SK-N-SH (cell line): Measurements from ENCODE around the gene GLUD1. TPM values are rescaled to one million over a fixed set of nuclear protein-coding genes. Genes with fewer than 3 reads are reported as not detected.

ENCODE experiments used
- CTCF ChIA-PET: fragments of 300-600, 350-600 bp; formaldehyde crosslinking; extraction: SDS; loops from one replicate; lab custom pipeline; 2021; lab: Yijun Ruan, JAX
- POLR2A ChIA-PET: fragments of 350-600 bp; sonication (Branson Sonifier 250); formaldehyde crosslinking; extraction: SDS; loops from one replicate; lab custom pipeline; 2020; ENCODE audit warnings: antibody characterized with exemption, inconsistent platforms; lab: Yijun Ruan, JAX
- DNase-seq: peaks from one replicate; pipeline ENCODE4 v3.0.0; 2012
- H2AFZ ChIP-seq: fragments of 200-600 bp; sonication (generic); 2 replicates; pipeline ENCODE4 v1.8.1; 2016; ENCODE audit warnings: antibody characterized with exemption, mild to moderate bottlenecking, low read depth
- H3F3A ChIP-seq: fragments of 200-600 bp; sonication (generic); replicated peaks from 2 replicates; pipeline ENCODE3; 2016; ENCODE audit warnings: antibody characterized with exemption, mild to moderate bottlenecking; ENCODE audit not compliant: insufficient read depth
- H3K27ac ChIP-seq, 2 experiments: fragments of 200-500 bp in 1 of 2; fragments of 200-600 bp in 1 of 2; sonication (Bioruptor generic) in 1 of 2; sonication (generic), shearing (Covaris generic) in 1 of 2; 2 replicates each; pipeline versions ENCODE4 v1.5.1 to v1.6.1; 2014 to 2016; ENCODE audit warnings: low read depth in 2 of 2, inconsistent platforms in 1 of 2, low read length in 1 of 2, mild to moderate bottlenecking in 1 of 2, mixed read lengths in 1 of 2
- H3K27me3 ChIP-seq: fragments of 200-600 bp; sonication (generic), shearing (Covaris generic); 2 replicates; pipeline ENCODE4 v1.6.1; 2016; ENCODE audit warnings: mixed run types; ENCODE audit not compliant: insufficient read depth
- H3K36me3 ChIP-seq, 2 experiments: fragments of 200-500 bp in 1 of 2; fragments of 200-600 bp in 1 of 2; sonication (Bioruptor generic) in 1 of 2; sonication (generic) in 1 of 2; replicated peaks in 1 of 2; 2 replicates each; pipeline versions ENCODE3 to v1.5.1; 2014 to 2016; ENCODE audit warnings: low read length in 1 of 2, mild to moderate bottlenecking in 1 of 2; ENCODE audit not compliant: insufficient read depth in 2 of 2, control insufficient read depth in 1 of 2
- H3K4me1 ChIP-seq, 2 experiments: fragments of 200-500 bp in 1 of 2; fragments of 200-600 bp in 1 of 2; sonication (Bioruptor generic) in 1 of 2; sonication (generic), shearing (Covaris generic) in 1 of 2; 2 replicates each; pipeline versions ENCODE4 v1.5.1 to v1.6.1; 2014 to 2016; ENCODE audit warnings: low read depth in 1 of 2, low read length in 1 of 2, mixed run types in 1 of 2; ENCODE audit not compliant: insufficient read depth in 2 of 2, control insufficient read depth in 1 of 2
- H3K4me2 ChIP-seq: fragments of 200-600 bp; sonication (generic), shearing (Covaris generic); 2 replicates; pipeline ENCODE4 v1.6.1; 2017; ENCODE audit warnings: mixed run types
- H3K4me3 ChIP-seq, 2 experiments: fragments of 200-500 bp in 1 of 2; fragments of 200-600 bp in 1 of 2; sonication (Bioruptor generic) in 1 of 2; sonication (generic), shearing (Covaris generic) in 1 of 2; 2 replicates each; pipeline versions ENCODE4 v1.5.1 to v1.8.1; 2014 to 2016; ENCODE audit warnings: low read depth in 2 of 2, inconsistent platforms in 1 of 2, low read length in 1 of 2, mild to moderate bottlenecking in 1 of 2, mixed read lengths in 1 of 2, moderate library complexity in 1 of 2
- H3K79me2 ChIP-seq: fragments of 200-600 bp; sonication (generic); 2 replicates; pipeline ENCODE4 v1.8.1; 2017; ENCODE audit warnings: mild to moderate bottlenecking; ENCODE audit not compliant: insufficient read depth
- H3K9ac ChIP-seq: fragments of 200-600 bp; sonication (generic); 2 replicates; pipeline ENCODE4 v1.6.1; 2017; ENCODE audit warnings: mixed run types
- H3K9me2 ChIP-seq: fragments of 200-600 bp; sonication (generic); 2 replicates; pipeline ENCODE4 v1.6.1; 2017; ENCODE audit warnings: mixed run types
- H3K9me3 ChIP-seq: fragments of 200-600 bp; sonication (generic); 2 replicates; pipeline ENCODE4 v1.6.1; 2017; ENCODE audit warnings: mixed run types, mild to moderate bottlenecking, moderate library complexity
- H4K20me1 ChIP-seq: fragments of 200-600 bp; sonication (generic); 2 replicates; pipeline ENCODE4 v1.6.1; 2017; ENCODE audit warnings: mild to moderate bottlenecking, mixed run types; ENCODE audit not compliant: insufficient read depth
- CHD2 ChIP-seq: fragments of 150-350 bp; IDR thresholded peaks from 2 replicates; pipeline ENCODE4 v1.6.1; 2018; ENCODE audit warnings: low read length; ENCODE audit not compliant: partially characterized antibody
- CTCF ChIP-seq: fragments of 200-600 bp; sonication (generic); IDR thresholded peaks from 2 replicates; pipeline ENCODE4 v1.6.1; 2017; ENCODE audit warnings: antibody characterized with exemption, mild to moderate bottlenecking, moderate library complexity
- FOSL2 ChIP-seq: IDR thresholded peaks from 2 replicates; pipeline ENCODE4 v1.4.0; 2012; ENCODE audit warnings: low read depth, mild to moderate bottlenecking, moderate library complexity, borderline replicate concordance
- FOXM1 ChIP-seq: IDR thresholded peaks from 2 replicates; pipeline ENCODE4 v1.4.0; 2012; ENCODE audit warnings: low read depth, mild to moderate bottlenecking
- GABPA ChIP-seq: IDR thresholded peaks from 2 replicates; pipeline ENCODE4 v1.4.0; 2012; ENCODE audit warnings: low read depth, mild to moderate bottlenecking
- GATA2 ChIP-seq: sonication (generic); formaldehyde crosslinking; IDR thresholded peaks from 2 replicates; pipeline ENCODE4 v1.5.0; 2020; ENCODE audit warnings: mild to moderate bottlenecking, missing genetic modification reagents
- IRF3 ChIP-seq: fragments of 150-350 bp; IDR thresholded peaks from 2 replicates; pipeline ENCODE4 v1.6.1; 2016; ENCODE audit warnings: mild to moderate bottlenecking, low read depth, low read length
- JUND ChIP-seq: IDR thresholded peaks from 2 replicates; pipeline ENCODE4 v1.4.0; 2012
- MAX ChIP-seq: IDR thresholded peaks from 2 replicates; pipeline ENCODE4 v1.4.0; 2012; ENCODE audit warnings: low read depth
- NRF1 ChIP-seq: IDR thresholded peaks from 2 replicates; pipeline ENCODE4 v1.6.1; 2012; ENCODE audit warnings: low read depth, mild to moderate bottlenecking, low read length
- RAD21 ChIP-seq: IDR thresholded peaks from 2 replicates; pipeline ENCODE4 v1.6.1; 2012; ENCODE audit warnings: mild to moderate bottlenecking, low read length
- RCOR1 ChIP-seq: fragments of 150-350 bp; IDR thresholded peaks from 2 replicates; pipeline ENCODE4 v1.6.1; 2017; ENCODE audit warnings: antibody characterized with exemption, low read length
- REST ChIP-seq: IDR thresholded peaks from 2 replicates; pipeline ENCODE4 v1.6.1; 2012; ENCODE audit warnings: mild to moderate bottlenecking, low read depth, low read length, moderate library complexity
- SIN3A ChIP-seq: IDR thresholded peaks from 2 replicates; pipeline ENCODE4 v1.6.1; 2012; ENCODE audit warnings: low read depth, mild to moderate bottlenecking, low read length, moderate library complexity, borderline replicate concordance
- SMC3 ChIP-seq: IDR thresholded peaks from 2 replicates; pipeline ENCODE4 v1.6.1; 2012; ENCODE audit warnings: low read depth, low read length, improper control_type of control experiment
- TCF12 ChIP-seq: IDR thresholded peaks from 2 replicates; pipeline ENCODE4 v1.4.0; 2012
- USF1 ChIP-seq: IDR thresholded peaks from 2 replicates; pipeline ENCODE4 v1.4.0; 2012; ENCODE audit warnings: low read depth, borderline replicate concordance
- USF2 ChIP-seq: fragments of 150-350 bp; IDR thresholded peaks from 2 replicates; pipeline ENCODE4 v1.6.1; 2017; ENCODE audit warnings: antibody characterized with exemption, low read length, low read depth, borderline replicate concordance
- YY1 ChIP-seq: IDR thresholded peaks from 2 replicates; pipeline ENCODE4 v1.4.0; 2012; ENCODE audit warnings: low read depth, mild to moderate bottlenecking
- WGBS: methylation state at CpG from one replicate; pipeline ENCODE4 v1.1.6; 2017; ENCODE audit warnings: low lambda C conversion rate; 5-methylcytosine and 5-hydroxymethylcytosine counted together
- polyA plus RNA-seq, 3 experiments: library from polyadenylated mRNA; depleted of rRNA; stranded (reverse); fragments of >200 nt; gene quantifications; 2 replicates each; pipeline ENCODE4 v1.2.3, GENCODE V29; 2012

GLUD1 gene
- polyA plus RNA-seq, 1 of the 3 experiments (the other 2 are of a cell fraction) = 43.3 TPM

- Histone ChIP-seq H3K36me3 (no peaks in the 10 kb centered on the region), H3K9ac (no peak overlapping the region), H2AFZ (no peak overlapping the region), H3K27me3 (no peaks in the 10 kb centered on the region), H3K9me2 (no peaks in the 10 kb centered on the region), H3K27ac (no peak overlapping the region), H3K4me3 (no peak overlapping the region), H3F3A (no peaks in the 10 kb centered on the region), H3K9me3 (no peaks in the 10 kb centered on the region), H3K79me2 (no peaks in the 10 kb centered on the region), H4K20me1 (no peaks in the 10 kb centered on the region), H3K4me1 (no peaks in the 10 kb centered on the region), H3K4me2 (no peak overlapping the region)
- no peak for TF ChIP-seq USF2
- no peak for TF ChIP-seq USF1
- TF ChIP-seq TCF12 = no peak
- no peak for TF ChIP-seq RAD21
- no peak for TF ChIP-seq NRF1
- no peak for TF ChIP-seq SMC3
- TF ChIP-seq JUND = no peak
- no peak for TF ChIP-seq IRF3
- no peak for TF ChIP-seq GATA2 (CRISPR knock-in tag)
- no peak for TF ChIP-seq CHD2
- TF ChIP-seq MAX = no peak
- ChIA-PET POLR2A (no interaction called here), CTCF (interaction anchor here (1.2 kb wide), 1 partner anchor 100 kb away, joined by 4 read pairs; no protein-coding TSS in a partner anchor)
- DNase-seq = no peak
- WGBS = 92% methylated on average over 2 of the region's 2 CpGs
Measured at GRCh38 chr10:87038786-87039185, 55.9 kb downstream of the GLUD1 start.

- H3K27me3 ChIP-seq = no peaks in the 10 kb centered on the region
- 78% methylated on average over 3 of the region's 3 CpGs for WGBS
- CTCF ChIA-PET = interaction anchor here (1.2 kb wide), 1 partner anchor 99 kb away, joined by 4 read pairs; no protein-coding TSS in a partner anchor
- TF ChIP-seq USF2 (no peak), FOSL2 (no peak), GABPA (no peak), YY1 (no peak), CTCF (no peak), SMC3 (no peak), FOXM1 (no peak), REST (no peak), RCOR1 (no peak), SIN3A (no peak)
Measured at GRCh38 chr10:87038286-87038717, 56.3 kb downstream of the GLUD1 start.

More at GRCh38 chr10:87038286-87038717, 56.3 kb downstream of the GLUD1 start:
- no peaks in the 10 kb centered on the region for H3K9me2 ChIP-seq
- H3K79me2 ChIP-seq = no peaks in the 10 kb centered on the region
- no peak overlapping the region for H3K4me3 ChIP-seq
- no peak for DNase-seq
- H3K4me2 ChIP-seq = no peak overlapping the region
- H3F3A ChIP-seq = no peaks in the 10 kb centered on the region
- no peaks in the 10 kb centered on the region for H3K36me3 ChIP-seq
- no peak overlapping the region for H2AFZ ChIP-seq
- H3K9me3 ChIP-seq = no peaks in the 10 kb centered on the region
- H4K20me1 ChIP-seq = no peaks in the 10 kb centered on the region
- H3K9ac ChIP-seq = no peak overlapping the region
- no peaks in the 10 kb centered on the region for H3K4me1 ChIP-seq
- no peak overlapping the region for H3K27ac ChIP-seq
- POLR2A ChIA-PET = no interaction called here
